SKM-1 (cell line): Measurements from ENCODE around the gene SLC12A8.
A peak's percentile ranks its signal among the peaks of the same experiment; 100 is the strongest.

ENCODE experiments used
- DNase-seq: peaks from one replicate; lab custom pipeline; 2025; ENCODE audit not compliant: unreplicated experiment; lab: John Stamatoyannopoulos, UW

The SLC12A8 gene

GRCh38 chr3:125186800-125187598 is 25.5 kb downstream of the SLC12A8 start:
- DNase-seq, result no peak

- no peak for DNase-seq
These were observed 26.2 kb downstream of the SLC12A8 start for GRCh38 chr3:125186261-125186787.

- DNase-seq, result no peak
These were observed 26.7 kb downstream of the SLC12A8 start for GRCh38 chr3:125185805-125186204.

- no peak for DNase-seq
These were observed 32.7 kb downstream of the SLC12A8 start for GRCh38 chr3:125179884-125180240.

- no peak for DNase-seq
These were observed 33.2 kb downstream of the SLC12A8 start for GRCh38 chr3:125179143-125179883.

- no peak for DNase-seq
These were observed 34.8 kb downstream of the SLC12A8 start for GRCh38 chr3:125177746-125178145.

- DNase-seq, result no peak
These were observed 37.1 kb downstream of the SLC12A8 start for GRCh38 chr3:125175295-125176078.

- no peak for DNase-seq
These were observed 40.2 kb downstream of the SLC12A8 start for GRCh38 chr3:125172346-125172745.

DNA sequence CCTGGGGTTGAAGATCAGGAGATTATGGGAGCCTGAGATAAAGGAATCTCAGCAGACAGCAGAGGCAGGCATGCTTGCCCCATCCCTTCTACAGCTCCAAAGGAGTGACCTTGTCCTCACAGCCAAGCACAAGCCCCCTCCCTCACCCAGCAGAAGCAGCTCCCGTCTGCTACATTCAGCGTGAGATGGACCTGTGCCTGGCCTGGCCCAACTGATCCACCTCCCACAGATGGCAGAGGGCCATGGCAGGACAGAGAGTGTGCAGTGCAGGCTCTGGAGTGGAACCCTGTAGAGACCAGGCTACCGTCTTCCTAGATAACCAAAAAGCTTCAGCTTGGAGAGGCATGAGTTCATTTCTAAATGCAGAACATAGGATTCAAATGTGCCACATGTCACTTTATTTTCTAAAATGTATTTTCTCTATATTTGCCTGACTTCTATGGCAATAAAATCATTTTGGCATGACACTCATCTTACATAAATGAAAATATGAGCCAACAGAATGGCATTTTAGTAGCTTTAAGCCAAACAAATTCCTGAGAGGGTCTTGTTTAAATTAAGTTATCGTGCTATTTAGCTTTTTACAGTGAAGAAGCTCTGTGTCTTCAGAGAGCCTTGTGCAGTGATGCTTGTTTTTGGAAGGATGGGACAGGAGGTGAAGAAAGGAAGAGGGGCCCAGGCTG is 43.7 kb downstream of the SLC12A8 start:
- no peak for DNase-seq

- no peak for DNase-seq
These were observed 45.9 kb downstream of the SLC12A8 start for GRCh38 chr3:125166599-125167136.

DNA sequence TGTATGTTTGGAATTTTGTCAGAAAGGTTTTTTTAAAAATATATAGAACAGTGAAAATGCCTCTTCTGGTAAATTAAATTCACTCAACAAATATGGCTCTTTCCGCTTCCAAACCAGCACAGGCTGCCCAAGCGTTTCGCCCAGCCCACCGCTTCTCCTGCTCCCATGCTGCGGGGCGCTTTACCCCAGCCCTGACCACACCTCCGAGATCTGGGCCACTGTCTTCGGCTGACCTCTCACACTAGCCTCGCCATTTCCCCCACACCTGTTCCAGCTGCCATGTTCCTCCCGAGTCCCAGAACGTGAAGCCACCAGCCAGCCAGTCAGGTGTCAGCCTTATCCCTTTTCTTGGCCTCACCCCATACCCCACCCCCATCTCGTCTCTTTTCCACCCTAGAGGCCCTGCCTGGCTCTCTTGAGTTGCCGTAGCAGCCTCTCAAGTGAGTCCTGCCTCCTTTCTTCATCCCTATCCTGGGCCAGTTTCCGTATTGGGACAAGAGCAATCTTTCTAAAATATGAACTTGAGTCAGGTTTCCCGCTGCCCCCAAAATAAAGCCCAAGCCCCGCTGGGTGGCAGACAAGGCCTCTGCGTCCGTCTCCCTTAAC is 46.5 kb downstream of the SLC12A8 start:
- no peak for DNase-seq

GRCh38 chr3:125165189-125165947 is 47.2 kb downstream of the SLC12A8 start:
- no peak for DNase-seq

GRCh38 chr3:125163739-125164601 is 48.6 kb downstream of the SLC12A8 start:
- DNase-seq, result peak; percentile 48

- no peak for DNase-seq
These were observed 50.8 kb downstream of the SLC12A8 start for GRCh38 chr3:125161607-125162219.

DNA sequence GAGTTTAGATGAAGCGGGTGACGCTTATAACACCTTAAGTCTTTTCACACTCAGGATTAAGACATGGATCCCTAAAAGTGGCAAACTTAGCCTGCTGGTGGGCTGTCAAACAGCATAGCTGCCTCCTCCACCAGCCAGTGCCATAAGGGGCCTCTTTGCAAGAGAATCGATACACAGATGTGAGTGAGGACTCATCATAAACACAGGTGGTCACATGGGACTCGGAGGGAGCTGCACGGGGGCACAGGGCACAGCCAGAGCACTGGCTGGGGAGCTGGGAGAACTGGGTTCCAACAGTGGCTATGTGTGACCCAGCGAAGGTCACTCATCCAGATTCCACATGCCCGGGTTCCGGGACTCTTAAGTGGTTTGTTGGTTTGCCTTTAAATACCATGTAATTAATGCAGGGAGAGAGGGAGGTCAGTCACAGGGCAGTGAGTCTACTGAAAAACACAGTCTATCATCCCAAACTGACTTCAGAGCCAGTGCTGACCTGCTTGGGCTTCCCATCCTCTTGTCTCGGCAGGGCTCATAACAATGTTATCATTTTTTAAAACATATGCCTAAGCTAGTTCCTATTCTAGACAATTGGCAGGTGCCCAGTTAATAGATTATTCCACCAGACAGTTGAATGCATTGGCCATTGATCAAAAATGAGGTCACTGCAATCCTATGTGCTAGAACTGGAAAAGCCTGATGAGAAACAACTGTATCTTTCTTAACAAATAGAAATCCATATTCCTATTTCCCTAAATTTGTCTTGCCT is 51.8 kb downstream of the SLC12A8 start:
- DNase-seq, result no peak

DNA sequence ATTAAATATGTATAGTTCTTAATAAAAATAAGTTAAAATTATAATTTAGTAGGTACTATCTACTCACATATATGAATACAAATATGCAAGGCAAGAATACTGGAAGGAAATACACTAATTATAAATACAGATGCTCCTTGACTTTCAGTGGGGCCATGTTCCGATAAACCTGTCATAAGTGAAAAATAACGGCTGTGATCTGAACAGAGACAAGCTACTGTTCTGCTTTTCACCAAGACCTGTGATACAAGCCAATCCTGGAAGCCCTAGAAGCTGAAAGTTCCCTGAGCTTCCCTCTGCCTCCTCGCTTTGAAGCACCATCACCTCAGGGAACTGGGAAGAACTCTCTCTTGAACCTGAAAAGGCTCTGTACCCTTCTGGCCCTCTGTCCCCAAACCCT is 55.4 kb downstream of the SLC12A8 start:
- no peak for DNase-seq

- no peak for DNase-seq
These were observed 56.1 kb downstream of the SLC12A8 start for GRCh38 chr3:125156456-125156855.
